ENCODE data around the gene RPL7A.
A peak's percentile ranks its signal among the peaks of the same experiment; 100 is the strongest.
"Not testable (repeated sequence)": the region's sequence is repeated elsewhere in the genome, so short reads cannot be mapped to it uniquely, and the experiment has no call there.

The RPL7A gene

GRCh38 chr9:133347985-133348717, at the start of gene RPL7A, which contains the start of gene MED22:
Gene RPL7A (plus strand): TSS chr9:133348218. CDS start chr9:133348244, 26 bp downstream.
Gene MED22 (minus strand): TSS chr9:133348131. CDS start chr9:133346662, 1,469 bp downstream.
- peak; percentile 96 for DNase-seq

GRCh38 chr9:133299996-133300395, 48.0 kb upstream of the RPL7A start:
- DNase-seq: not testable (repeated sequence)

DNA sequence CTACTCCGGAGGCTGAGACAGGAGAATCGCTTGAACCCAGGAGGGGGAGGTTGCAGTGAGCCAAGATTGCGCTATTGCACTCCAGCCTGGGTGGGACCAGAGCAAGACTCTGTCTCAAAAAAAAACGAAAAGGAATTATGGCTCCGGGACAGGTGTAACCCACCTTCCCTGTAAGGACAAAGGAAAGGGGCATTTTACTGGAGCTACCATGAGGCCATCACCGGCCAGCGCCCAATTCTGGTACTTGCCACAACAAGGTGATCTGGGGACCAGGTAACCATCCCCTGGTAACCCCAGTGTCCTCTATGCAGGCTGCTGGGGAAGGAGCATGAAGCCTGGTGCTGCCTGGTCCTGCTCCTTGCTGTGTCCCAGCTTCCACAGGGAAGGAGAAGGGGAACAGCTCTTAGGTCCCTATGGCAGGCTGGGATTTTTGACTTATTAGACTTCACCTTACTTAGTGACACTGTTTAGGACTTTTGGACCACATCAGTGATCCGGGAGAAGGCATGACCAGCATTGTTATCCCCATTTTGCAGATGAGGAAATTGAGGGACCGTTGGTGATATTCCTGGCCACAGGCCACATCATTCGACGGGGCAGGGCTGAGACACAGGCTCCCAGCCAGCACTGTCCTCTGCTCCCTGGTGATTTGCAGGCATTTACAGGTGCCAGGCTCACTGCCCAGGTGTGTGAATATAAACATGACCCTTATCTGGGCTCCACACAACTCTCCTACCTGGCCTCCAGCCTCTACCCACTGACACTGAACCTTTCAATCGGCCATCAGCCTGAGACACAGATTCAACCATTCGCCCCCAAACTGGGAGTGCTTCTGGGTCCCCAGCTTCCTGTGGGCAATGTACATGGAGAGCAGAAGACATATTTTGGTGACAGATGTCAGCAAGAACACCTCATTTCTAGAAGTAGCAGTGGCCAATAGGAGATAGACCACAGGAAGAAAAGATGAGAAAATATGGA, 46.5 kb upstream of the RPL7A start:
- no peak for DNase-seq

- no peak for DNase-seq
Measured at GRCh38 chr9:133303266-133304157, 44.5 kb upstream of the RPL7A start.

GRCh38 chr9:133304158-133304470, 43.9 kb upstream of the RPL7A start:
- no peak for DNase-seq

- DNase-seq: no peak
Measured at GRCh38 chr9:133304477-133305377, 43.3 kb upstream of the RPL7A start.

- DNase-seq: no peak
Measured at GRCh38 chr9:133305731-133306130, 42.3 kb upstream of the RPL7A start.

- DNase-seq: no peak
Measured at GRCh38 chr9:133306242-133307204, 41.5 kb upstream of the RPL7A start.

- DNase-seq: no peak
Measured at GRCh38 chr9:133307301-133307700, 40.7 kb upstream of the RPL7A start.

GRCh38 chr9:133309608-133310007, 38.4 kb upstream of the RPL7A start:
- no peak for DNase-seq

DNA sequence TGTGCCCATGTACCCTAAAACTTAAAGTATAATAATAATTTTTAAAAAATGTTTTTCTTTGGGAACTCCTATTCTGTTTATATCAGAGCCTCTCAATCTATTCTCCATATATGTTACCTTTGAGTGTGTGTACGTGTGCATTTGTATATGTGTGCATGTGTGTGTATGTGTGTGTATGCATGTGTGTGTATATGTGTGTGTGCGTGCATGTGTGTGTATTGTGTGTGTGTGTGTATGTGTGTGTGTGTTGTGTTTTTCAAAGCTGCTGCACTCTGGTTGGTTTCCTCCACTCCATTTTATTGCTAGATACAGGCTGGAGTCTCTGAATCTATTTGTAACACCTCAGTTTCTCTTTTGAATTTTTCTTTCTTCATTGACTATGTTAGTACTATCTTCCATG, 32.0 kb upstream of the RPL7A start:
- DNase-seq: no peak

DNA sequence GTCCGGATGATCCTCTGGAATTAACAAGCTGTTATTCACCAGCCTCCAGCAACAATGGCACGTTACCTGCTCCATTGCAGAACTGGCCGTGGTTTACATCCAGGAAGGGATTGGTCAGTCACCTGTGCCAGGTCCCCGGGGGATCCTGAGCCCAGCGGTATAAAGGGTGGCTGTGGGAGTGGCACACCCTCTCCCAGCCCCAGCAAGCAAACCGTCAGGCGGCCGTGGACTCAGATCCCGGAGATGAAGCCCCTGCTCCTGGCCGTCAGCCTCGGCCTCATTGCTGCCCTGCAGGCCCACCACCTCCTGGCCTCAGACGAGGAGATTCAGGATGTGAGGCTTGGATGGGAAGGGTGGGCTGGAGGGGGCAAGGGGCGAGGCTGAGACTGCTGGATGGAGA, 30.5 kb upstream of the RPL7A start:
- DNase-seq: not testable (repeated sequence)

GRCh38 chr9:133320421-133320881, 27.6 kb upstream of the RPL7A start:
- no peak for DNase-seq

GRCh38 chr9:133321411-133321935, 26.5 kb upstream of the RPL7A start:
- DNase-seq: no peak

DNA sequence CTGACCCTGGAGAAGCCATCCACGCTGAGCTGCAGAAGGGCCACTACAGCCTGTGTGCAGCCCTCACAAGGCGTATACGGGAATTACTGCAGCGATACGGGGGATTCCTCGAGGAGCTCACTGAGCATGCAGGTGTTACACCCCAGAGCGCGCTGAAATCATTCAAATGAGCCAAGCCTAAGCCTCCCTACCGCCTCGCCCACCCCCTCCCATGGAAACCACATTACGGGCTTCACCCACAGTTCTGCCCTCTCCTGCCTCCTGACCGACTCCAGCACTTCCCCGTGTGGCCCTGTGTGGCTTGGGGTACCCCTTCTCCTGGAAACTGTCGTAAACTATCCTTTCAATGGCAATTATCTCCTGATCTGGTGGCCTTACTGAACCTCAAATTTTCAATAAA, 25.3 kb upstream of the RPL7A start:
- DNase-seq: no peak

GRCh38 chr9:133323211-133323610, 24.8 kb upstream of the RPL7A start:
- no peak for DNase-seq

DNA sequence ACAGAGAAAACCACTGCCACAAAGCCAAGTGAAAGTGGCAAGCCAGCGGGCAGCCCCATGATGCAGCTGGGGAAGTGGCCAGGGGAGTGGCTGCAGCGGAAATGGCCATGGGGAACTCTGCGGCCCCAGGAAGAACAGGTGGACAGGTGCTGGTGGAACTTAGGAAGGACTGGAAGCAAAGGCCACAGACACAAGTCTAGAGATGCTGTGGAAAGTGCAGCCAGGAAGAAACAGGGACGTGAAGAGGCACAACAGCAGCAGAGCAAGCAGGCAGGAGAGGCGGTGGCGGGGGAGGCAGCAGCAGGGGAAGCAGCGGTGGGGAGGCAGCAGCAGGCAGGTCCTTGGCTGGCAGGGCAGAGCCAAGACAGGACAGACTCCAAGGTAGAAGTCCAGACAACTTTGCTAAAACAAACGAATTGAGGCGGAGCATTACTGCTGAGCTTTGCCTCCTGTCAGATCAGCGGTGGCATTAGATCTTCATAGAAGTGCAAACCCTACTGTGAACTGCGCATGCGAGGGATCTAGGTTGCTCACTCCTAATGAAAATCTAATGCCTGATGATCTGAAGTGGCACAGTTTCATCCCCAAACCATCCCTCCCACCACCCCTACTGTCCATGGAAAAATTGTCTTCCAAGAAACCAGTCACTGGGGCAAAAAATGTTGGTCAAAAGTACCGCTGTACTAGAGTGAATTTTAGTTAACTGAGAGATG, 23.9 kb upstream of the RPL7A start:
- DNase-seq: no peak

DNA sequence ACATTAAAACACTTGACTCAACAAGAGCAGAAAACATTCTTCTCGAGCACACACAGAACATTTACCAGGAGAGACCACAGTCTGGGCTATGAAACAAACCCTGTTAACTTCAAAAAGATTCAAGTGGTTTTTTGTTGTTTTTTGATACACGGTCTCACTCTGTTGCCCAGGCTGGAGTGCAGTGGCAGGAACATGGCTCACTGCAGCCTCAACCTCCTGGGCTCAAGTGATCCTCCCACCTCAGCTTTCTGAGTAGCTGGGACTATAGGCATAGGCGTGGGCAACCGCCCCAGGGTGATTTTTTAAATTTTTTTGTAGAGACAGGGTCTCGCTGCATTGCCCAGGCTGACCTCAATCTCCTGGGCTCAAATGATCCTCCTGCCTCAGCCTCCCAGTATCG, 21.0 kb upstream of the RPL7A start:
- not testable (repeated sequence) for DNase-seq

DNA sequence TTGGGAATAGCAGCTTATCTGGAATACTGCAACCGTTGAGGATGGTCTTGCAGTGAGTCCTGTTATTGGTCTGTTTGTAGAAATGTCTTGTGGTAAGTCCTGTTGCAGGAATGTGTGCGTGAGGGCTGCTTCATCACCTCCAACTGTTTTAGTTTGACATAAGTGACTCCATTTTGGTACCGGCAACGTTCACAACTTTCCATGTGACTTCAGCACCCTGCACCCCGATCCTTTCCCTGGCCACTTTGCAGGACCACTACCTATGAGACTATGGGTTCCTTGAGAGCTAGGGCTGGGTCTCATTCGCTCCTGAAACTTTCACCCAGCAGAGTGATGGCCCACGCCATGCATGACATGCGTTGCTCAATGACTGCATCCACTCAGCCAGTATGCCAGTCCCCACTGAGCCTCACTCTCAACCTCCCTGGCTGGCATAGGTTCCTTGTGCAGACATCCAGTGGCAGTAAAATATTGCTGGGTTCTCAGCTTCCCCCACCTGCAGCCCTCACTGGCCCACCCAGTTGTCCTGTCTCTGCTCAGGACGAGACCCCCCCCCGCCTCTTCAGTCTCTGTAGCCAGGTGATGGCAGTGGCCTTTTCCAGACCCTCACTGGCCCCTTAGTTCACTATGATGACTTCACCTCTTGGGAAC, 20.1 kb upstream of the RPL7A start:
- DNase-seq: no peak
